H9 (cell line): Measurements from ENCODE around the gene SQSTM1. TPM values are rescaled to one million over a fixed set of nuclear protein-coding genes. Genes with fewer than 3 reads are reported as not detected.

ENCODE experiments used
- DNase-seq: peaks from one replicate; pipeline ENCODE4 v3.0.0-alpha.2; 2017
- H2AFZ ChIP-seq: one replicate; pipeline ENCODE4 v1.6.1; 2013; ENCODE audit warnings: mild to moderate bottlenecking, low read length, control low read depth, moderate library complexity
- H2AK5ac ChIP-seq: 2 replicates; pipeline ENCODE4 v1.6.1; 2013; ENCODE audit warnings: low read length, control low read depth, mixed read lengths; ENCODE audit not compliant: insufficient read length
- H2BK120ac ChIP-seq: one replicate; pipeline ENCODE4 v1.6.1; 2013; ENCODE audit warnings: low read depth, mild to moderate bottlenecking, low read length, control low read depth, inconsistent platforms; ENCODE audit not compliant: poor library complexity, severe bottlenecking
- H2BK12ac ChIP-seq: 2 replicates; pipeline ENCODE4 v1.6.1; 2013; ENCODE audit warnings: low read length, control low read depth, mixed read lengths, low read depth; ENCODE audit not compliant: insufficient read length
- H2BK15ac ChIP-seq: 2 replicates; pipeline ENCODE4 v1.6.1; 2013; ENCODE audit warnings: low read depth, low read length, control low read depth
- H2BK20ac ChIP-seq: one replicate; pipeline ENCODE4 v1.6.1; 2013; ENCODE audit warnings: low read depth, mild to moderate bottlenecking, low read length, control low read depth, inconsistent platforms; ENCODE audit not compliant: poor library complexity, severe bottlenecking
- H2BK5ac ChIP-seq: 2 replicates; pipeline ENCODE4 v1.6.1; 2013; ENCODE audit warnings: low read length, control low read depth, mixed read lengths; ENCODE audit not compliant: insufficient read length
- H3K14ac ChIP-seq: 2 replicates; pipeline ENCODE4 v1.6.1; 2013; ENCODE audit warnings: low read length, control low read depth; ENCODE audit not compliant: insufficient read depth
- H3K18ac ChIP-seq: 2 replicates; pipeline ENCODE4 v1.6.1; 2013; ENCODE audit warnings: low read depth, mild to moderate bottlenecking, mixed read lengths, low read length, control low read depth; ENCODE audit not compliant: insufficient read length
- H3K23ac ChIP-seq: 2 replicates; pipeline ENCODE4 v1.6.1; 2013; ENCODE audit warnings: low read length, control low read depth, mixed read lengths, low read depth; ENCODE audit not compliant: insufficient read length
- H3K23me2 ChIP-seq: 2 replicates; pipeline ENCODE4 v1.6.1; 2013; ENCODE audit warnings: low read depth, mild to moderate bottlenecking, mixed read lengths, low read length, control low read depth; ENCODE audit not compliant: insufficient read length, poor library complexity, severe bottlenecking
- H3K27ac ChIP-seq: 2 replicates; pipeline ENCODE4 v1.5.1; 2013; ENCODE audit warnings: low read length, control low read depth, mixed read lengths, low read depth; ENCODE audit not compliant: insufficient read length
- H3K27me3 ChIP-seq: 2 replicates; pipeline ENCODE4 v1.6.1; 2013; ENCODE audit warnings: low read length, control low read depth, inconsistent platforms; ENCODE audit not compliant: insufficient read depth
- H3K4ac ChIP-seq: 2 replicates; pipeline ENCODE4 v1.6.1; 2013; ENCODE audit warnings: low read depth, mild to moderate bottlenecking, control low read depth, inconsistent platforms, low read length, moderate library complexity
- H3K4me1 ChIP-seq: 2 replicates; pipeline ENCODE4 v1.6.1; 2013; ENCODE audit warnings: low read length, control low read depth, inconsistent platforms; ENCODE audit not compliant: insufficient read depth
- H3K4me2 ChIP-seq: 2 replicates; pipeline ENCODE4 v1.6.1; 2013; ENCODE audit warnings: low read length, control low read depth, mixed read lengths; ENCODE audit not compliant: insufficient read length, insufficient read depth
- H3K56ac ChIP-seq: 2 replicates; pipeline ENCODE4 v1.6.1; 2013; ENCODE audit warnings: low read depth, mild to moderate bottlenecking, mixed read lengths, low read length, control low read depth; ENCODE audit not compliant: insufficient read length
- H3K79me1 ChIP-seq: 2 replicates; pipeline ENCODE4 v1.6.1; 2013; ENCODE audit warnings: low read depth, mild to moderate bottlenecking, moderate library complexity, low read length, control low read depth, inconsistent platforms; ENCODE audit not compliant: insufficient read depth, poor library complexity, severe bottlenecking
- H3K79me2 ChIP-seq: 2 replicates; pipeline ENCODE4 v1.6.1; 2013; ENCODE audit warnings: low read length, control low read depth, inconsistent platforms; ENCODE audit not compliant: insufficient read depth
- H3K9ac ChIP-seq: 2 replicates; pipeline ENCODE4 v1.6.1; 2013; ENCODE audit warnings: low read length, control low read depth, mixed read lengths; ENCODE audit not compliant: insufficient read length; ENCODE audit errors: extremely low read depth
- H3K9me3 ChIP-seq: one replicate; pipeline ENCODE4 v1.6.1; 2013; ENCODE audit warnings: low read depth, low read length, inconsistent platforms; ENCODE audit not compliant: control insufficient read depth
- H3T11ph ChIP-seq: one replicate; pipeline ENCODE4 v1.6.1; 2013; ENCODE audit warnings: mild to moderate bottlenecking, low read length, control low read depth, inconsistent platforms
- H4K20me1 ChIP-seq: one replicate; pipeline ENCODE4 v1.6.1; 2013; ENCODE audit not compliant: control insufficient read depth, insufficient read length, insufficient read depth
- H4K5ac ChIP-seq: 2 replicates; pipeline ENCODE4 v1.6.1; 2013; ENCODE audit warnings: low read depth, mild to moderate bottlenecking, mixed read lengths, low read length, control low read depth; ENCODE audit not compliant: insufficient read length
- H4K8ac ChIP-seq: replicated peaks from 2 replicates; pipeline ENCODE4 v1.6.1; 2013; ENCODE audit warnings: low read length, control low read depth, mixed read lengths, low read depth; ENCODE audit not compliant: insufficient read length
- H4K91ac ChIP-seq: 2 replicates; pipeline ENCODE4 v1.6.1; 2013; ENCODE audit warnings: low read depth, mild to moderate bottlenecking, moderate library complexity, mixed read lengths, low read length, control low read depth; ENCODE audit not compliant: insufficient read length
- H3K27ac Mint-ChIP-seq, 3 experiments: 2 replicates in 2 of 3; 3 replicates in 1 of 3; pipeline ENCODE4 v1.8.0; 2020 to 2021; ENCODE audit warnings: mixed read lengths in 3 of 3, mild to moderate bottlenecking in 1 of 3, moderate library complexity in 1 of 3
- H3K27me3 Mint-ChIP-seq: 2 replicates; pipeline ENCODE4 v1.8.0; 2021; ENCODE audit warnings: low read depth, mild to moderate bottlenecking, moderate library complexity, mixed read lengths
- H3K36me3 Mint-ChIP-seq, 3 experiments: 2 replicates in 2 of 3; 3 replicates in 1 of 3; pipeline ENCODE4 v1.8.0; 2020 to 2021; ENCODE audit warnings: low read depth in 3 of 3, mixed read lengths in 3 of 3; ENCODE audit not compliant: insufficient read depth in 1 of 3
- H3K4me1 Mint-ChIP-seq, 2 experiments: 2 replicates each; pipeline ENCODE4 v1.8.0; 2020; ENCODE audit warnings: mixed read lengths in 2 of 2
- H3K4me3 Mint-ChIP-seq, 2 experiments: 2 replicates in 1 of 2; 3 replicates in 1 of 2; pipeline ENCODE4 v1.8.0; 2020 to 2021; ENCODE audit warnings: mild to moderate bottlenecking in 2 of 2, mixed read lengths in 2 of 2, moderate library complexity in 1 of 2
- H3K9me3 Mint-ChIP-seq, 2 experiments: 2 replicates in 1 of 2; 3 replicates in 1 of 2; pipeline ENCODE4 v1.8.0; 2020; ENCODE audit warnings: mild to moderate bottlenecking in 2 of 2, mixed read lengths in 2 of 2, moderate library complexity in 1 of 2
- CTCF ChIP-seq: fragments of 200-600 bp; sonication (generic); conservative IDR thresholded peaks from 3 replicates; pipeline ENCODE4 v1.8.0; 2021; ENCODE audit warnings: antibody characterized with exemption, mild to moderate bottlenecking
- WGBS: extraction: QIAGEN DNeasy Blood & Tissue Kit; methylation state at CpG from one replicate; pipeline ENCODE4 v1.1.7; 2013; ENCODE audit warnings: missing lambda C conversion rate, low lambda C conversion rate, mixed read lengths; ENCODE audit not compliant: insufficient read length; ENCODE audit errors: extremely low coverage; 5-methylcytosine and 5-hydroxymethylcytosine counted together
- total RNA-seq: library from RNA; stranded (reverse); gene quantifications from 2 replicates; pipeline ENCODE4 v1.2.1, GENCODE V29; 2021

Gene SQSTM1
- total RNA-seq, 1 experiment from 2014 or later: 144 TPM

GRCh38 chr5:179798144-179798770 lies 22.4 kb upstream of the SQSTM1 start:
- WGBS: no CpG with 5 or more reads among the region's 23 CpGs
- Mint-ChIP-seq H3K36me3 (peaks cover 21 to 42% (median 35%) of the 10 kb centered on the region in 3 experiments; a peak in 6 of 7 replicates), H3K27ac (no peak overlapping the region), H3K9me3 (no peaks in the 10 kb centered on the region), H3K4me1 (peaks cover 23 to 33% of the 10 kb centered on the region in 2 experiments), H3K4me3 (no peak overlapping the region), H3K27me3 (peaks cover 4% of the 10 kb centered on the region)
- Histone ChIP-seq H3K23ac (no peak overlapping the region), H2BK120ac (no peak overlapping the region), H4K91ac (no peak overlapping the region), H2BK15ac (no peak overlapping the region), H3K9me3 (no peaks in the 10 kb centered on the region), H3K14ac (no peak overlapping the region), H3K18ac (no peak overlapping the region), H3K4me2 (no peak overlapping the region), H4K20me1 (no peaks in the 10 kb centered on the region), H4K5ac (no peak overlapping the region), H2BK5ac (no peak overlapping the region), H3K27me3 (no peaks in the 10 kb centered on the region), H3K27ac (no peak overlapping the region), H3K9ac (no peak overlapping the region), H2BK20ac (no peak overlapping the region), H3K23me2 (peaks cover 3% of the 10 kb centered on the region), H3K79me2 (no peaks in the 10 kb centered on the region), H3K79me1 (no peaks in the 10 kb centered on the region), H2AFZ (no peak overlapping the region), H3T11ph (no peak overlapping the region), H3K4me1 (no peaks in the 10 kb centered on the region), H2AK5ac (no peak overlapping the region), H2BK12ac (no peak overlapping the region), H4K8ac (no peak overlapping the region), H3K56ac (no peak overlapping the region), H3K4ac (no peak overlapping the region)
- TF ChIP-seq CTCF: no peak
- no peak for DNase-seq
